NCI-H2227 treated with DMSO at 0.1 percent for 48 hours (cell line): ENCODE measurements around the gene TEKT5.

ENCODE experiments used
- DNase-seq: peaks from one replicate; lab custom pipeline; 2025; lab: John Stamatoyannopoulos, UW

Gene TEKT5

GRCh38 chr16:10608687-10609401, 85.9 kb downstream of the TEKT5 start:
- DNase-seq, result no peak

- DNase-seq, result no peak
These were observed 87.6 kb downstream of the TEKT5 start for GRCh38 chr16:10607157-10607556.

GRCh38 chr16:10606607-10607006, 88.1 kb downstream of the TEKT5 start:
- no peak for DNase-seq

GRCh38 chr16:10605636-10606035, 89.1 kb downstream of the TEKT5 start:
- DNase-seq, result no peak

GRCh38 chr16:10601444-10602408, 93.0 kb downstream of the TEKT5 start:
- no peak for DNase-seq

GRCh38 chr16:10600782-10601443, 93.8 kb downstream of the TEKT5 start:
- no peak for DNase-seq

GRCh38 chr16:10599626-10600025, 95.1 kb downstream of the TEKT5 start:
- no peak for DNase-seq

- DNase-seq, result no peak
These were observed 96.6 kb downstream of the TEKT5 start for GRCh38 chr16:10598157-10598556.

GRCh38 chr16:10597187-10597601, 97.5 kb downstream of the TEKT5 start:
- no peak for DNase-seq

GRCh38 chr16:10594312-10594950, 100.3 kb downstream of the TEKT5 start:
- DNase-seq, result no peak

- DNase-seq, result no peak
These were observed 102.1 kb downstream of the TEKT5 start for GRCh38 chr16:10592611-10593010.

- no peak for DNase-seq
These were observed 104.4 kb downstream of the TEKT5 start for GRCh38 chr16:10590342-10590741.

- DNase-seq, result no peak
These were observed 105.6 kb downstream of the TEKT5 start for GRCh38 chr16:10589109-10589508.

GRCh38 chr16:10587622-10588021, 107.1 kb downstream of the TEKT5 start:
- DNase-seq, result no peak

- DNase-seq, result no peak
These were observed 109.7 kb downstream of the TEKT5 start for GRCh38 chr16:10584981-10585438.

GRCh38 chr16:10583269-10583668, 111.5 kb downstream of the TEKT5 start:
- DNase-seq, result no peak

GRCh38 chr16:10581507-10581906, 113.2 kb downstream of the TEKT5 start:
- no peak for DNase-seq

- DNase-seq, result no peak
These were observed 113.9 kb downstream of the TEKT5 start for GRCh38 chr16:10580883-10581247.

- no peak for DNase-seq
These were observed 114.5 kb downstream of the TEKT5 start, which contains the start of gene EMP2 for GRCh38 chr16:10579965-10580882. Gene EMP2 (minus strand): TSS chr16:10580598. CDS start chr16:10547617, 32,981 bp downstream.

- no peak for DNase-seq
These were observed 115.2 kb downstream of the TEKT5 start for GRCh38 chr16:10579575-10579964.
